GM12864 (cell line): Measurements from ENCODE around the gene SHB.

Source experiments
- DNase-seq: peaks from one replicate; pipeline ENCODE4 v3.0.0-alpha.2; 2011; ENCODE audit warnings: low read depth
- H3K4me3 ChIP-seq: 2 replicates; pipeline ENCODE4 v1.5.1; 2011; ENCODE audit warnings: mild to moderate bottlenecking, low read depth, low read length, control low read depth
- TF ChIP-seq, protein P1 (sequence below): IDR thresholded peaks from 2 replicates; pipeline ENCODE4 v1.5.1; 2011; ENCODE audit warnings: low read depth, mild to moderate bottlenecking, moderate library complexity, low read length, control low read depth, inconsistent platforms; ENCODE audit errors: missing control alignments

SHB gene

DNA sequence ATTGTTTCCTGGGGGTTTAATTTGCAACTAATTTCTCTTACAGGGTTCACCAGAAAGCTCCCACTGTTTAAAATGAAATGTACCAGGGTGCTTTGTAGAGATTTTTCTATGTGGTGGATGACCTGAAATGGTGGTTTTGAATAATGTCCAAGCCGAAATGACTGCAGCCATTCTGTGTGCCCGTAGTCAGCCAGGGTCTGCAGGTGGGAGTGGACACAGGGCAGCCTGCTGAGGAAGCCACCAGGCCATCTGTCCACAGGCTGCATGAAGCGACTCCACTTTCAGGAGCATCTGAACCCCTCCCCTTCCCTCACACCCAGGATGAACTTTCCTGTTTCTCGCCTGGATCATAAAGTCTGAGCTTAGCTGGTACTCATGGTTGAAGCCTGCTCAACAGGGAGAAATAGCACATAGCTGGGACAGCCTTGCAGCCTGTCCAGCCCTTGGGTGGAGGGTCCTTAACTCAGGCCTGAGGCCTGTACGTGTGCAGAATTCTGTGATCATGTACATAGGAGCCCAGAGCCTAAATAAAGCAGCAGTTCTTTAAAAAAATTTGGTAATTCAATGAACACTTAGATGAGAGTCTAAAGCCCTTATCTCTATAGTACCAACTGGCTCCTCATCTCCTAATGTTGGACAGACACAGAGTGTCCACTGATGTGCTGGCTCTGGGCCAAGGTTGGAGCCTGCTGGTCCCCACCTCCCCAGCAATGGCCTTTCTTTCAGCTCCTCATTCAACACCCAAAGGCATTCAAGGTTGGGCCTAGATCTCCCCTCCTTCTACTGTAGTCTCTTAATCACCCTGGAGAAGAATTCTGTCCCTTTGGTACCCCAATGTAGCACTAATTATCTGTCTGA, 72.8 kb downstream of the SHB start:
- no peak overlapping the region for H3K4me3 ChIP-seq
- no peak for DNase-seq

DNA sequence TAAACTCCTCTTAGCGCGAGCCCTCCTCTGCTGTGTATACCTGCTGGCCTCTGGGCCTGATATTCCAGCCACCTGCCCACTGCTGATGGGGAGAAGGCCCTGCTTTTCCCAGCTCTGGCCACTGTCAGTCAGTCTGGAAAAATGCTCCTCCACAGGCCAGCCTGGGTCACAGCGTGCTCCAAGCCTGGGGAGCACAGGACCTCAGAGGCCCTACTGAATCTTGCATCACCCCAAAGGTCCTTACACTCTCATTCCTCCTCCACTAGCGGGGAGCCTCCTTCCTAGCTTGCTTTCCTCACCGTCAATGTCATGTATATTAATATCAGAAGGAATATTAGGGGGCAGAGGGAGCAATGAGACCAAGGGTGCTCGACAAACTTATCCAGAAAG, 73.7 kb downstream of the SHB start:
- DNase-seq: no peak
- no peak overlapping the region for H3K4me3 ChIP-seq
- TF ChIP-seq, protein P1, sequence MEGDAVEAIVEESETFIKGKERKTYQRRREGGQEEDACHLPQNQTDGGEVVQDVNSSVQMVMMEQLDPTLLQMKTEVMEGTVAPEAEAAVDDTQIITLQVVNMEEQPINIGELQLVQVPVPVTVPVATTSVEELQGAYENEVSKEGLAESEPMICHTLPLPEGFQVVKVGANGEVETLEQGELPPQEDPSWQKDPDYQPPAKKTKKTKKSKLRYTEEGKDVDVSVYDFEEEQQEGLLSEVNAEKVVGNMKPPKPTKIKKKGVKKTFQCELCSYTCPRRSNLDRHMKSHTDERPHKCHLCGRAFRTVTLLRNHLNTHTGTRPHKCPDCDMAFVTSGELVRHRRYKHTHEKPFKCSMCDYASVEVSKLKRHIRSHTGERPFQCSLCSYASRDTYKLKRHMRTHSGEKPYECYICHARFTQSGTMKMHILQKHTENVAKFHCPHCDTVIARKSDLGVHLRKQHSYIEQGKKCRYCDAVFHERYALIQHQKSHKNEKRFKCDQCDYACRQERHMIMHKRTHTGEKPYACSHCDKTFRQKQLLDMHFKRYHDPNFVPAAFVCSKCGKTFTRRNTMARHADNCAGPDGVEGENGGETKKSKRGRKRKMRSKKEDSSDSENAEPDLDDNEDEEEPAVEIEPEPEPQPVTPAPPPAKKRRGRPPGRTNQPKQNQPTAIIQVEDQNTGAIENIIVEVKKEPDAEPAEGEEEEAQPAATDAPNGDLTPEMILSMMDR: no peak

More for the DNA sequence above, 72.8 kb downstream of the SHB start:
- TF ChIP-seq, protein P1: no peak

GRCh38 chr9:37994639-37995347, 74.2 kb downstream of the SHB start:
- TF ChIP-seq, protein P1: no peak
- peak; percentile 30 for DNase-seq
- H3K4me3 ChIP-seq: no peak overlapping the region

DNA sequence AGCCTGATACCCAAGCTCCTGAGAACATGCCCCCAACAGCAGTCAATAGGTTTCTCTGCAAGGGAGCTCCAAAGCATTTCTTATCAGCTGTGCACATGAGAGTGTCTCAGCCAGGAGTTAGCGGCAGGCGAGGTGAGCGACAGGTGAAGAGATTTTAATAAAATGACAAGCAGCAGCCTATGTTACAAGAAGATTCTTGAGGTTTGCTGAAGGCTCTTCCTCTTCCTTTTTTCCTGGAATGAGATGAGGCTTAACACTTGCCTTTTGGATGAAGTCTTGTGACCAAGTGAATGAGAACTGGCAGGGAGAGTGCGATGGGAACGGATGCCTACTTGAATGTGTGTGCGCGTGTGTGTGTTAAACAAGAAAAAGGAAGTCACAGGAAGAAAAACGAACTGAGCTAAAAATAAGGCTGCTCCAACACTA, 76.1 kb downstream of the SHB start:
- TF ChIP-seq, protein P1: no peak
- H3K4me3 ChIP-seq: no peak overlapping the region
- DNase-seq: no peak

- H3K4me3 ChIP-seq: no peak overlapping the region
- TF ChIP-seq, protein P1: no peak
- DNase-seq: no peak
Observed at GRCh38 chr9:37990404-37991015, 78.5 kb downstream of the SHB start.

DNA sequence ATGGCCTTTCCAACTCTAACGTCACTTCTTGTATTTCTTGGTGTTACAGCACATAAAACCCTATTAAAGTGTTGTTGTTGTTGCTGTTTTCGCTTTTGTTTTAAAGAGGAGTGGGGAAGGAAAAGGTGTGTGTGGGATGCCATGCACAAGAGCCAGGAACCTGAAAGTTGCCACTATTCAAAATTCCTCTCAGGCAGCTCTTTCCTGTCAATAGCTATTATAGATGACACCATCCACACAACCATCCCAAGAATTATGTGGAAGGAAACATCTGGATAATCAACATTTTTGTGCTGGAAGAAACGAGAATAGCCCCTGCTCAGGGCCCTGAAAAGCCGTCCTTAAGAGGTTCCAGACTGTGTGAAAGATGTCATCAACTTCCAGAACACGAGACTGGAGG, 79.3 kb downstream of the SHB start:
- H3K4me3 ChIP-seq: no peak overlapping the region
- TF ChIP-seq, protein P1: no peak
- no peak for DNase-seq
